GM18502 (cell line): Measurements from ENCODE around the gene HES5.

ENCODE experiments used
- ATAC-seq: cut with Tn5 transposase; IDR thresholded peaks from one replicate; pipeline ENCODE4 v1.9.1; 2021; ENCODE audit warnings: mild to moderate bottlenecking; ENCODE audit not compliant: unreplicated experiment, poor library complexity

The HES5 gene

DNA sequence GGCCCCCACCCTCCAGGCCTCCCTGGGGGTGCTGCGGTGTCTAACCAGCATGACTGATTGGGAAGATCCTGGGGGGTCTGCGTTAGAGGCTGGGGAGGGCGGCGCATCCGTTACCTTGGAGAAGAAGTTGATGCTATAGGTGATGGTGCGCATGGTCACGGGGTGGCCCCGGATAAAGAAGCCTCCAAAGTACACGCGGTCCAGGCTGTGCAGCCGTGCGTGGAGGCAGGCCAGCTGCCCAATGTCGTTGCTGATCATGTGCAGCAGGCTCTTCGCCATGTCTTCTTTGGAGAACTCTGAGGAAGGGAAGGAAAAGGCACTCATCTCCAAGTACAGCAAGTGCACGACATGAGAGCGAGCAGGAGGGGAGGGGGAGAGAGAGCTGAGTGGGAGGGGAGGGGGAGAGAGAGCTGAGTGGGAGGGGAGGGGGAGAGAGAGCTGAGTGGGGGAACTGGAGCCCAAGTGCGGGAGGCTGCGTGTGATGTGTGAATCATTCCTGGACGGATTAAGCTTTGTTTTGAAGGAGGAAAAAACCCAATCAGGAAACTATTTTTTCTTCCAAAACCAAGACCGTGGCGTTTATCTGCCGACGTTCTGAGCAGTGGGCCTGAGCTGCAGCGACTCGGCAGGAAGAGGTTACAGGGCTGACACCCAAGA is 10.9 kb downstream of the HES5 start:
- ATAC-seq, result no peak

DNA sequence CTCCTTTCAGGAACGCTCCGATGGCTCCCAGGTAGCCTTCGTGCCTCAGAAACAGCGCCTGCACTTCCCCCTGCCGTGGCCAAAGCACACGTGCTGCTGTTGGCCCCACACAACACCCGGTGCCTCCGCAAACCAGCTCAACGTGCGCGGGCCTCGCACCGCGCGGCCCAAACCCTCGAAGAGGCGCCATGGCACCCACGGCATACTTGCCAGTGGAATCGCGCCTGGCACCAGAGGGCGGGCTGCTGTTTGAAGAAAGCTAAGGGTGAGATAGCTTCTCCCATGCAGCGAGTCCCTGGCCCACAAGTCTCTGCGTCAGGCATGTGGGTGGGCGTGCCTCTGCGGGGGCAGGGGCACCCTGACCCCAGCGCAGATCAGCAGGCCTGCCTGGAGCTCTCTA is 11.5 kb downstream of the HES5 start:
- no peak for ATAC-seq

DNA sequence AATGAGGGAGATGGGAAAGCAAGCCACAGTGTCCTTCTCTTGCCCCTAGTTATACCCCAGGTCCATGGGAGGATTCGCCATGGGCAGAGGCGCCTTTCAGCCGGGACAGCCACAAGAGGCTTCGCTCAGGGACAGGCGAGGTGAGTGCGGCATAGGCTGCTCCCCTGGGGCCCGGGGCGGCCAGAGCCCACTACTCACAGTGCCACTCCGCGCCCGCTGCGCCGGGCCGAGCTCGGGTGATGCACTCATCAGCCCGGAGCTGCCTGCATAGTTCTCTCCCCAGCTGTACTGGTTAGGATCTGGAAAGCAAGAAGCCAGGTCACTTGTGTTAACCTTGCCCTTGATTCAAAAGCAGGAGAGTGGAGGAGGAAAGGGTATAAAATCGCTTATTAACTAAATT is 12.1 kb downstream of the HES5 start:
- no peak for ATAC-seq

DNA sequence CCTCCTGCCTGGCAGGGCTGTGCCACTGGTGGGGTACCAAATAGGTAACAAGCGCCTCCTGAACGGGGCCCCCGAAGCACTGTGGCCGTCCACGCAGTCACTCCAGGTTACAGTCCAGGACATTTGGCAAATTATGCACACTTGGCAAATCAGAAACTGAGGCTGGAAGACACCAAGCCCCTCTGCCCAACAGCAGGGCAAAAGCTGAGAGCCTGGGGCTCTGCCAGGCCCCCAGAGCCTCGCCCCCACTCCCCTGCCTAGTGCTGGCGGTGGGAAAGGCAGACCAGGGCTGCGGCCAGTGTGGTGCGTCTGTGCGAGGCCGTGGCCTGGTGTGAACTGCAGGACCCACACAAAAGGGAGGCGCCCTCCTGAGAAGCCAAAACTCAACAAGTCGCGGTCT is 13.1 kb downstream of the HES5 start:
- ATAC-seq, result no peak

DNA sequence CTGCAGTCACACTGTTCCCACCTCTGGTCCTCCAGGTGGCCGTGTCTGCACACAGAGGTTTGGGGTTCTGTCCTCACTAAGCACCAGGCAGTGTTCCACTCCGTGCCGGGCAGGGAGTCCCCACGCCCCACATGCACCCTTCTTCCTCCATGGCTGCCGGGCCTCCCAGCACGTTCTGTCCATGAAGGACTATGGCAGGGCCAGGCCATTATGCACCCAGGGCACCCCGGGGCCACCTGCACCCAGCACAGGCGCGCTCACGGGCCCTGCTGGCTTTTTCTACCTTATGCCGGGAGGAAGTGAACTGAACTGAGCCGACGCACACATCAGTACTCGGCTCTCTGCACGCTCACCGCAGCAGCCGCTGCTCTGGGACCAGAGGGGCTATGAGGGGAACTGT is 13.9 kb downstream of the HES5 start:
- no peak for ATAC-seq

DNA sequence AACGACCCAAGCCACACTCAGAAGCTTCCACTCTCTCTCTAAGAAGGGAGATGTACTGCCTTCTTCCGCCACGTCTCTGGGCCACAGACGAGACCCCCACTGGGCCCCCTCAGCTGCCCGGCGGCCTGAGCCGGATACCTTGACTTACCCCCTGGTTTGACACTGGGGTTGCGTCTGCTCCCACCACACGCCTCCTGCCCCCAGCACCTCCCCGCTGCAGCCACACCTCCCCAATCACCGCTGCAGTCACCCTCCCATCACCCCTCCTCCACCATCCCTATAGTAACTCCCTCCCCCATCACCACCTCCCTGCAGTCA is 14.3 kb downstream of the HES5 start:
- ATAC-seq, result no peak

DNA sequence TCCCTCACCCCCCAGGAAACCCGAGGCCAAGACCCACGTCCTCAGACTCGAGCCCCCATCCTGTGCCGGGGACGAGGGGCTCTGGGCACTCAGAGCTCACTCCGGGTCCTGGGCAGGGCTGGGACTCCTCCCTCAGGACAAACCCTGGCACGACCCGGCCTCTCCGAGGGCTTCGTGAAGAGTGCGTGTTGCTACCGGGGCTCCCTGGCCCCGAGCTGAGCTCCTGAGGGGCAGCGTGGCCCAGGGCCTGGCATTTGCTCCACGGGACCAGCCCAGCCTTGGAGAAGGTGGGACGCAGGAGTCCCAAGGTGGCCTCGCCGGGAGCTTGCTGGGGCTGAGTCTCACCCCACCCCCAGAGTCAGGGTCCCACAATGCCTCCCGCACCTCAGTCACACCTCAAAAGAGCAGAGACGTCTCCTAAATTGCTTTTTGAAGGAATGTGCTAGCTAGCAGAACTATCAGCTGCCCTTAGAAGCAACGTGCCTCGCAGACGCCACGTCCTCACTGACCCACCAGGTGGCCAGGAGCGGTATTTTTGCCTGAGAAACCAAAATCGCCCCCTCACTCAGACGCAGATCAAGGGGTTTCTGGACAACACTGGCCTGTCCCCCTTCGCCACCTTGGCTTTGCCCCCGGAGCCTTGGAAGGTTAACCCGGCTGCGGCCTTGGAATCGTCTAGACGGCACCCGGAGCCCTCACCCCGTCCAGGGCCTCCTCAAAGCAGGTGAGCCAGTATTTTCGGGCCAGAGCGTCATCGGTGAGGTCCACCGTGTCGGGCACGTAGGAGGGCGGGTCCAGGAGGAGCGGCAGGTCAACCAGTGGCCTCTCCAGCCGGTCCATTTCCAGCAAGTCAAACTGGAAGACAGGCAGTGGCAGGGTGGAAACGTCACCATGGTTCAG is 14.9 kb downstream of the HES5 start:
- no peak for ATAC-seq

DNA sequence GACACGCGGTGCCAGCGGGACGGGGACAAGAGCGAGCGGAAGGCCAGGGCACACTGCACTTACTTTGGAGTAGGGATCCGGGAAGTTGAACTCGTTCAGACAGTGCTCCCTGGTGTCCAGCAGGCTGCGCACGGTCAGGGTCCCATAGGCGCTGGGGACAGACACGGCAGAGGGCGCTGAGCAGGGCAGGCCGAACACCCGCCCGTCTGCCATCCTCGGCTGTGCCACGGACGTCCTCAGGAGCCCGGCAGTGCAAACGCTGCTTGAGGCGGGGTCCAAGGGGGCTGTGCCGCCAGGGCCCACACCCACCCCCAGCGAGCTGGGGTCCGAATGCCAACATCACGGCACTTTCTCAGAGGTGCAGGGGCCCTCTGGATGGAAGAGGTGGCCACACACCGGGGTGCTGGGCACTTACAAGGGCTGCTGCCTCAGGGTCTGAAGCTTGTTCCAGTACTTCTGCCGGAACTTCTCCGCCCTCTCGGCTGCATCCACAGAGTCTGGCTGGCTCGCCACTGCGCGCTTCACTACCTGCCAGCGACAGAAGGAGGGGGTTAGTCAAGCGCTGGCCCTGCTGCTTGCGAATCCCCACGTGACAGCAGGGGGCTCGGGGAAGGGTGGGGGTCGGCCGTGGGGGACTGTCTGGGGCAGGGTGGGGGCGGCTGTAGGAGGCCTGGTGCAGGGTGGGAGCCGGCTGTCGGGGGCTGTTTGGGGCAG is 16.0 kb downstream of the HES5 start:
- no peak for ATAC-seq

DNA sequence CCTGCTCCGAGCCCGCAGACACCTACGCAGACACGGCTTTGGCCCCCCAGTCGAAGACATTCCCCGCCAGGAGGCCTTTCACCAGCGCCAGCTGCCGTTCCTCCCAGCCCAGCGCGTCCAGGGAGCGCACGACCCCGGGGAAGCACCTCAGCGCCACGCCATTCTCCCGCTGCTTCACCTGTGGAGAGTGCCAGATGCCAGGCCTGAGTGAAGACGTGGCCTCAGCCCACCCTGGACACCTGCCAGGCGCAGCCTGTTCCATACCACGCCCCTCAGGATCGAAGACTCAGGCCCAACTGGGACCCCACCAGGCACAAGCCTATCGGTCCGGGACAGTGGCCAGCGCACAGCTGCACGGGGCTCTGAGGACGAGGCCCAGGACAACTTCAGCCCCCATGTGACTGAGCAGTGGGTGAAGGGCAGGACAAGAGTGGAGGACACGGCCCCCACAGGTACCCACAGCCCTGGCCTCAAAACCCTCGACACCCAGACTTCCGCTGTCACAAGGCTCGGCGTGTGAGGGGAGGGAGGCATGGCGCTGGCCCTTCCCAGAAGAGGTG is 17.1 kb downstream of the HES5 start:
- no peak for ATAC-seq

DNA sequence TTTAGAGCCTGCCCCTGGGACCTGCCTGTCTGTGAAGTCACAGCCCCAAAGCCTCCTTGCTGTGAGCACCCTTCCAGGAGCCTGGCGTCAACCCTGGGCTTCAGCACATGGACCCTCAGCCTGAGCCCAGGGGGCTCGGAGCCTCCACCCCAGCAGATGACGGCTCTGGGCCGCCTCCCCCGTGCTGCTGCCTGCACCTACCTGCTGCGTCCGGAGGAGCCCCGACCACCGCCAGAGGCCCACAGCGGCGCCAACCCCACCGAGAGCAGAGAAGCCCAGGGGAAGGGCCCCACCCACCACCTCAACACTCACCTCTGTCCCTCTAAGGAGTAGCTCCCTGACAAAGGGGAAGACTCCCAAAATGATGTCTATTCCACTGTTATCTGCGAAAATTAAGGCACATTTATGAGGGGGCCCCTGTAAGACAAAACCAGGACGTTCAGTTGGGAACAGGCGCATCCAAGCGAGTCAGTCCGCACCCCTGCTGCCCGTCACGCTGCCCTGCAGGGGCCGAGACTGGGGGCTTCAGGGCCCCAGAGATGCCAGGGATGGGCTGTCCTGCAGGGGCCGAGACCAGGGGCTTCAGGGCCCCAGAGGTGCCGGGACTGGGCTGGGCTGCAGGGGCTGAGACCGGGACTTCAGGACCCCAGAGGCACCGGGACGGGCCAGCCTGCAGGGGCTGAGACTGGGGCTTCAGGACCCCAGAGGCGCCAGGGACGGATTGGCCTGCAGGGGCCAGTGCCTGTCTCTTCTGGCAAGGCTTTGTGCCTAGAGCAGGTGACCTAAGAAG is 19.5 kb downstream of the HES5 start:
- no peak for ATAC-seq

DNA sequence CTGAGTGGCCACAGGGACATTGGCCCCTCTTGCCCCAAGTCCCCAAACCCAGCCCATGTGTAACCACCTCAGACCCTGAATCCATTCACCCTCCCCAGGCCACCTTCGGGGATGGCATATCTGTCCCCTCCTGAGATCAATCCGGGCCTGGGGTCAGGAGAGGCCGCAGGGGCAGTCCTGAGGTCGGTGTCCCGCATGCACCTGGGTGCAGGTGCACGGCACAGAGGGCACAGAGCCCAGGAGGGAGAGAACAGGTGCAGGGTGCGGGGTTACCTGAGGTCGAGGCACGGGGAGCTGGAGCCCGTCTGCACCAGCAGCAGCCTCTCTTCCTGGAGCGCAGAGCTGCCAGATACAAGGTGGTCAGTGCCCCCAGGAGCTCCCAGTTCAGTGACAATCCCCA is 20.5 kb downstream of the HES5 start:
- ATAC-seq, result no peak

DNA sequence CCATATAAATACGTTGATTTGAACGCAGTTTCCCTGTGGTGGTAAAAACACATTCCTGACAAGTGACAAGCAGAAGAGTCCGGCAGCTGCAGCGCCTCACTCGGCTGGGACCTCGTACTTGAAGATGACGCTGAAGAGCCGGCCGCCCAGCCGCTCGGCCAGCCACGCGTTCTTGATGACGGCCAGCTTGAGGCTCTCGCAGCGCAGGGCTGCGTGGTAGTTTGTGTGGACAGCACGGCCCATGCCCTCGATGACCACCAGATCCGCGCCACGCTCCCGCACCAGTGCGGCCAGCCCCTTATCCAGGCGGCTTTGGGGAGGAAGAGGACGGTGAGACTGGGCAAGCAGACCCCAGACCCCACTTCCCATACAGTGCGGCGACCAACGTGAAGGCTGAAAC is 21.3 kb downstream of the HES5 start:
- ATAC-seq, result no peak

DNA sequence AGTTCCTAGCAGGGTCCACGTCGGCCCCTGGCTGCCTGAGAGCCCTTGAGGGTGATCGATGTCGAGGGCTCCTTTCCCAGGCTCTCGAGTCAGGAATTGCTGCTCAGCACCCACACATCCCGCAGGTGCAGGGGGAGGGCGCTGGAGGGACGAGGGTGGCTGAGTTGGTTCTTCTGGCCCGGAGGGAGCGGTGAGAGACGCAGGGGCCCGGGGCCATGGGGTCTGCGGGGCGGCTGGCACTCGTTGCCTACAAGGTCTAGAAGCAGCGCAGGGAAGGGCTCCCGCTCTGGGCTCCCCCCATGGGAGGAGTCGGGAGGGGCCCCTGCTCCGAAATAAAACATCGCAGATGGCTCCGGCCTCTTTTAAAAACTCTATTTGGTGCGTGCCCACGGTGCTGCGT is 21.9 kb downstream of the HES5 start:
- ATAC-seq, result no peak

DNA sequence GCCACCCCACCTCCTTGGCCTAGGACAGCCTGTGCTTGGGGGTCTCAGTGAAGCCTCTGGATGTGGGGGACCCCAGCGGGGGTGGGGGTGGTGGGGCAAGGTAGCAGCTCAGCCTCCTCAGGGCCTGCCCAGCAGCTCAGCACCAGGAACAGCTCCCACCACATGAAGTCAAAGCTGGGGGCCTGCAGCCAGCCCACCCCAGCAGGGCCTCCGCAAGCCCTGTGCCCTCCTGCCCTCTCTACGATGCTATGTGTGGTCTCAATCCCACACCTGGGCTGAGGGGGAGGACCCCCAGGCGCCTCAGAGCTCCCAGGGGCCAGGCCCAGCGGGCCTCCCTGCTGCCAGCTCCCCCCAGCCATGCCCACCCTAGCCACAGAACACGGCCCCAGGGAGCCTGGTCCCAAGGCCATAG is 22.3 kb downstream of the HES5 start:
- no peak for ATAC-seq

DNA sequence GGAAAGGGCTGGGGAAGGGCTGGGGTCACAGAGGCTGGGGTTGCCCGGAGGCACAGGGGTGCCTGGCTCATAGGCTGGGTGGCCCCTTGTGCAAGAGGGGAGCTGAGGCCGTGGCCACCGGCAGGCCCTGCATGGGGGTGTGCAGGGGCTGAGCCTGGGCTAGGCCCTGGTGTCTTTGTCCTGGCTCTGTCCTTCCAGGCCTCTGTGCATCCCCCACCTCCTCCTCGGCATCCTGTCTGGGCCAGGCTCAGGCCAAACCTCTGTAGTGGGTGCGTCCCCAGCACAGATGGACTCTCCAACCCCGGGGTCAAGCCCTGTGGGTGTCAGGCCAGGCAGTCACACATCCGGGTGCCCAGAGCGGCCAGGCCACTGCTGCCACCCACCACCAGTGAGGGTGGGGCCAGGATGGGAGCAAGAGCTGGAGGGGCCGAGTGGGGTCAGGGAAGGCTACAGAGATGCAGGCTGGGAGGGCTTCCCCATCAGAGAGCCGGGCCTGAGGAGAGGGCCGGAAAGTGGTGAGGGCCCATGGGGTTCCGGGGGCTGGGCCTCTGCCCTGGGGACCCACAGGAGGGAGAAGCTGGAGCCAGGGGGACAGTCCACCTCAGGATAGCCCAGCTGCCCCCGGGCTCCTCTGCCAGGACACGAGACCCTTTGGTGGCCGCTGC is 23.0 kb downstream of the HES5 start:
- ATAC-seq, result no peak

DNA sequence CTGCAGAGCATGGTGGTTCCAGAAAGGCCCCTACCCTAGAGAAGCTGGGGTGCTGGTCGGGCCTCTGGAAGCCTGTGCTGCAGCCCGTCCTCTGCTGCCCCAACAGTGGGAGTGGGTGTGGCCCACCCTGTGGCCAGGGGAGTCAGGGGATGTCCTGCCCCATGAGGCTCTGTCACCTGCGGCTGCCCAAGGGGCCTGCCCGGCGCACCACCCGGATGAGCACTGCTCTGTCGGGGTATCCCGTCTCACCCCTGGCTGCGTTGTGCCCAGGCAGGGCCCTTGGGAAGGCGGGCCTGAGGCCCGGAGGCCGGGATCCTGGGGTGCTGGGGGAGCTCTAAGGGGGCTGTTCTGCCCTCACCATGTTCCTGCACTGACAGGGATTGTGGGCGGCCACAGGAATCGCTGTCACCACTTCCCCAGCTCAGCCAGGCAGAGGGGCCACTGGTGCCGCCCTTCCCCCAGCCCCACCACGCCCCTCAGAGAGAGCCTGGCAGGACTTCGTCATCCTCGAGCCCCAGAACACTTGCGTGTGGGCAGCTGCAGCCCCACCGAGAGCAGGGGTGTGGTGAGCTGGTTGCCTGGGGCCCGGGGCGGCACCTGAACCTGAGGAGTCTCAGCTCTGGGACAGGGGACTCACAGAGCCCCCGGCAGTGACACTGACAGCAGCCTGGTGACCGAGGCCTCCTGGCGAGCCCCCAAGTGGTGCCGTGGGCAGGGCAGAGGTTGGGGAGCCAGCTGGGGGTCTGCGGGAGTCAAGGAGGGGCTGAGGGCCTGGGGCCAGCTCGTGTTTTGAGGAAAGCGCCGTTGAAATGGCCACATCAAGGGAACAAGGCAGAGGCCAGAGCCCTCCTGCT is 23.8 kb downstream of the HES5 start:
- no peak for ATAC-seq

DNA sequence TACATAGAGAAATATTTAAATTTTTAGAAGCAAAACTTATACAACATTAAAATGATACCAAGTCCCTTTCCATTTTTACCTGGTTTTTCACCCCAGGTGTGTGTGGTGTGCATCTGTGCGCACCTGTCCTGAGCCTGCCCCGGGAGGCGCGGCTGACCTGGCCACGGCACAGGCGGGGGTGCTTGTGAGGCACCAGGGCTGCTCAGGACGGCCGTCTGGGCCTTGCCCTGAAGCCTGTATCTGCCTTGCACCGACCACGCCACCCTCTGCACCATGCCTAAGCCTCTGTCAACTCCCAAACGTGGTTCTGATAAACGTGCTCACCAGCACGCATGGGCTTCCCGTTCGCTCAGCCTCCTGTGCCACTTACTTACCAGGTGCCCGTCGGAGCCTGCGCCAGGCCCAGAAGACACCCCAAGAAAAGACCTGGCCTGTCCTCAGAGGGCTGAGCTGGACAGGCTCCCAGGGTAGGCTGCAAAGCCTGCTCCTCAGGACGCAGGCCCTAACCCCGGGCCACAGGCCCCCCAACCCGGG is 24.5 kb downstream of the HES5 start:
- ATAC-seq, result no peak

DNA sequence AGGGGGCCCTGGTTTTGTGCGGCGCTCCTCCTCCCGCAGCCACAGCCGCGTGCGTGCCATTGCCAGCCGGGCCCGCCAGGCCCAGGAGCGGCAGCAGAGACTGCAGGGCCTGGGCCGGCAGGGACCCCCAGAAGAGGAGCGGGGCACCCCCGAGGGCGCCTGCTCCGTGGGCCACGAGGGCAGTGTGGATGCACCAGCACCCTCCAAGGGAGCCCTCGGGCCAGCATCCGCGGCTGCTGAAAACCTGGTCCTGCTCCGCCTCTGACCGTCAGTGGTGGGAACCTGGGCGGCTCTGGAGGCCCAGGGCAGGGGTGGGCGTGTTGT is 25.2 kb downstream of the HES5 start:
- ATAC-seq, result no peak
